Upper lobe of right lung (tissue), 1 donor: ENCODE data around the gene PLEKHO2. TPM values are rescaled to one million over a fixed set of nuclear protein-coding genes. Genes with fewer than 3 reads are reported as not detected.

Experiments used
- ATAC-seq: fragments of 200-7000 bp; cut with Tn5 transposase; one replicate; pipeline ENCODE4 v1.9.1; 2020; ENCODE audit warnings: mild to moderate bottlenecking, moderate library complexity
- DNase-seq: peaks from one replicate; pipeline ENCODE4 v3.0.0-alpha.2; 2020
- H3K27ac ChIP-seq: fragments of 200-600 bp; one replicate; pipeline ENCODE4 v1.8.0; 2022
- H3K27me3 ChIP-seq: fragments of 200-600 bp; one replicate; pipeline ENCODE4 v1.8.0; 2022; ENCODE audit warnings: mild to moderate bottlenecking
- H3K36me3 ChIP-seq: fragments of 200-600 bp; one replicate; pipeline ENCODE4 v1.8.0; 2022
- H3K4me1 ChIP-seq: fragments of 200-600 bp; one replicate; pipeline ENCODE4 v1.8.0; 2022
- H3K4me3 ChIP-seq: fragments of 200-600 bp; one replicate; pipeline ENCODE4 v1.8.0; 2022; ENCODE audit warnings: mild to moderate bottlenecking
- H3K9me3 ChIP-seq: fragments of 200-600 bp; one replicate; pipeline ENCODE4 v1.8.0; 2022
- CTCF ChIP-seq: fragments of 200-600 bp; IDR thresholded peaks from one replicate; pipeline ENCODE4 v1.8.0; 2022; ENCODE audit warnings: antibody characterized with exemption
- intact Hi-C: fragments of 100-400 bp; cut with DNase I; formaldehyde crosslinking; loops from one replicate; pipeline ENCODE4 v1.11.0; 2022
- total RNA-seq: library from RNA; stranded (reverse); fragmentation: NEBNext Ultra II Directional; extraction: Animal tissue kit (Norgen Biotek cat#: 25700); gene quantifications from one replicate; pipeline ENCODE4 v1.2.1, GENCODE V29; 2021
- donor health status: DM: no; HTN: yes; CAD: no; lungs with severe emphysema.

The PLEKHO2 gene
- total RNA-seq, 1 donor from 2014 or later, result 62.8 TPM

DNA sequence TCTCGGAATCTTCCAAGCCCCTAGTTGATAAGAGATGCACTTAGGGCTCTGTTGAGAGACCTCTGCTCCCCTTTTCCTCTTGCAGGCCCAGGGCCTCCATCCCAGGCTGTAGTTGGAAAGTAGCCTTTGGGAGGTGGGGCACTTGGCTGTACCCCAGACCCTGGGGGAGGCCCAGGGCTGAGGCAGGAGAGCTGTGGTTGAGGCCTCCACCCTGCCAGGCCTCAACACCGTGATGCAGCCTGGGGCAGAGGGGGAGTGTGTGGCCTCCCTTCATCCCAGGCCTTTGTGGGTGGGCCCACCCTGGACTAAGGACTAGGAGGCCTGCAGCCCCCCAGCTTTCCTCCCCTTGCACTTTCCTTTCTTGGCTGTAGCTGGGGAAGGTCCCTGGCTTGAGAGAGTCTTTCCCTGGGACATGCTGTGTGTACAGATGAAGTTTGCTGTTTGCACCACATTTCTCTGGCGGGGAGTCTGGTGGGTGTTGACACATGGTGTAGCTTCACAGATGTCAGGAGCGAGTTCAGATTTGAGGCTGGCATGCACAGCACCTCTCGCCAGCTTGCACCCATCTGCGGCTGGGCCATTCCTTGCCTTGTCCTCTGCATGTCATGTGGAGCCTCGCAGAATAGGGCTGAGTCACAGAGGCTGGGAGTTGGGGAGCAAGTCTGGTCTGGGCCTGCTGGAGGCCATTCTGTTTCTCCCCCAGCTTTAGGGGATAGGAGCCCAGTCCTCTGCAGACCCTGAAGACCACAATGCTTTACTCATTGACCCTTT is 13.7 kb downstream of the PLEKHO2 start:
- Histone ChIP-seq H3K27me3 (no peaks in the 10 kb centered on the region), H3K9me3 (no peaks in the 10 kb centered on the region), H3K27ac (peak overlapping the region; percentile 73), H3K4me1 (peaks cover 100% of the 10 kb centered on the region), H3K36me3 (peaks cover 65% of the 10 kb centered on the region), H3K4me3 (no peak overlapping the region)
- DNase-seq, result no peak
- peak; percentile 11 for ATAC-seq
- intact Hi-C loops, result loop anchor here (10.0 kb wide), 1 partner anchor 49 kb away; no protein-coding TSS in a partner anchor
- no peak for TF ChIP-seq CTCF

DNA sequence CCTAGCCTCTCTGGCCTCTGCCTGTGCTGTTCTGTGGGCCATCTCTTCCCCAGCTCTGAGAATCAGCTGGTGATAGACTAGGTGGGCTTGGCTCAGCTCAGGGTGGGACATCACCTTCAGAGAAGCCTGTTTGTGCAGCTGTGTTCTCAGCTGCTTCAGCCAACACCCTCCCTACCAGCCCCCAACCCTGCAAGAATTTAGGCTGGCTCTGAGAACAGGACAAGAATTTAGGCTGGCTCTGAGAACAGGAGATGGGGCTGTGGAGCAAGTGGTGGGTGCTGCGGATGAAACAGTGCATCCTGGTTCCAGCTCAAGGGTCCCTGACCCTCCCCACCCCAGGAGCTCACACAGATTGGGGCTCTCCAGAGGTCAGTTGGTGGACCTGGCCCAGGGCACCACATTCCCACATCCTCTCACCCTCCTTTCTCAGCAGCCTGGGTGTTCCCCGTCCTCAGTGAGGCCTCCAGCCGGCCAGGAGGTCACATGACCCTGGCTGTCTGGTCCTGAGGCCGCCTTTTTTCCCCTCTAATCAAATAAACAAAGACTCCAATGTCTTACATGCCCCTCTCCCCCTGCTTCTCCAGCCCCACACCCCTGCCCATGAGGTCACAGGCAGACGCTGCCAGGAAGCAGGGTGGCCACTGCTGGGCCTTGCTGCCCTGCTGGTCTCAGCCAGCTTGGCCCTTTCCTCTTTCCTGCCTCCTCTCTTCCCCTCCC is 14.9 kb downstream of the PLEKHO2 start:
- TF ChIP-seq CTCF, result no peak
- ATAC-seq (peak; percentile 51), DNase-seq (no peak)
- no peaks in the 10 kb centered on the region for H3K9me3 ChIP-seq
- no peak overlapping the region for H3K4me3 ChIP-seq
- intact Hi-C loops, result loop anchor here (10.0 kb wide), 1 partner anchor 48 kb away; no protein-coding TSS in a partner anchor
- peaks cover 96% of the 10 kb centered on the region for H3K4me1 ChIP-seq
- H3K27me3 ChIP-seq, result no peaks in the 10 kb centered on the region
- H3K36me3 ChIP-seq, result peaks cover 68% of the 10 kb centered on the region
- H3K27ac ChIP-seq, result peak overlapping the region; percentile 73

DNA sequence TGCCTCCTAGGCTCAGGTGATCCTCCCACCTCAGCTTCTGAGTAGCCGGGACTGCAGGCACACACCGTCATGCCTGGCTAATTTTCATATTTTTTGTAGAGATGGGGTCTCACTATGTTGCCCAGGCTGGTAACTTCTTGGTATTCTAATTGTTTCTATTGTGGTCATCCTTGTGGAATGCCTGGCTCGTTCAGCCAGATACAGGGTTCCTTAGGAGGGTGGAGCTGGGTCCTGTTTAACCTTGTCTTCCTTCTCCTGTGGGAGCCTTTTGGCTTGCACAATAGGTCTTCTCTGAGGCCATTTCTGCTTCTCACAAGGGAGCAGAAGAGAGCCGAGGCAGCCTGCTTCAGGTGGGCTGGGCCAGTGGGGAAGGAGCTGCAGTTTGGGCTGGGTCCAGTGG is 15.7 kb downstream of the PLEKHO2 start:
- DNase-seq (no peak), ATAC-seq (peak; percentile 30)
- TF ChIP-seq CTCF, result no peak
- Histone ChIP-seq H3K27me3 (no peaks in the 10 kb centered on the region), H3K9me3 (no peaks in the 10 kb centered on the region), H3K4me3 (no peak overlapping the region), H3K27ac (peak overlapping the region; percentile 73), H3K36me3 (peaks cover 68% of the 10 kb centered on the region), H3K4me1 (peaks cover 88% of the 10 kb centered on the region)
- intact Hi-C loops, result loop anchor here (10.0 kb wide), 1 partner anchor 47 kb away; no protein-coding TSS in a partner anchor

DNA sequence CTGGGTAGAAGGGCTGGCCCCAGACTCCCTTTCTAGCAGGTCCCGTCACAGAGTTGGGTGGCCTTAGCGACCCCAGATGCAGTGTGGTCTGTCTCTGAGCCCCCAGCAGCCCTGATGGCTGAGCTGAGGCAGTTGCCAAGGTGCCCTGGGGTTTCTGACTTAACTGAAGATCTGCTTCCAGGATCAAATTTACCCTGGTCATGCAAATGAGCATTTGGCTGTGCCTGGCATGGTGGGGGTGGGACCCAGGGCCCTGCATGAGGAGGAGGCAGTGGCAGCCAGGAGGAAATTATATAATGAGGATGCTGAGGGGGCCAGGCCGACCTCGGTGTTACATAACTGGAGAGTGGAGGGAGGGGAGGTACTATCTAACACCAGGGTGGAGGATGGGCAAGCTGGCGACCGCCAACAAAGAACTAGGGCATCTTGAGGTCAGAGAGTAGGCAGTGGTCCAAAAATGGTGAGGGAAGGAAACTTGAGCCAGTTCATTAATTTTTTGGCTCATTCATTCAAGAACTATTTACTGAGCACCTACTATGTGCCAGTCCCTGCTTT is 16.4 kb downstream of the PLEKHO2 start:
- Histone ChIP-seq H3K36me3 (peaks cover 75% of the 10 kb centered on the region), H3K4me3 (no peak overlapping the region), H3K27ac (peak overlapping the region; percentile 73), H3K4me1 (peaks cover 81% of the 10 kb centered on the region), H3K9me3 (no peaks in the 10 kb centered on the region), H3K27me3 (no peaks in the 10 kb centered on the region)
- no peak for ATAC-seq
- DNase-seq, result no peak
- intact Hi-C loops, result loop anchor here (10.0 kb wide), 1 partner anchor 47 kb away; no protein-coding TSS in a partner anchor
- no peak for TF ChIP-seq CTCF

GRCh38 chr15:64859226-64859625 is 17.5 kb downstream of the PLEKHO2 start:
- DNase-seq, result no peak
- no peak for ATAC-seq
- no peak for TF ChIP-seq CTCF
- H3K27me3 ChIP-seq, result no peaks in the 10 kb centered on the region
- peaks cover 71% of the 10 kb centered on the region for H3K4me1 ChIP-seq
- H3K4me3 ChIP-seq, result no peak overlapping the region
- peak overlapping the region; percentile 73 for H3K27ac ChIP-seq
- peaks cover 71% of the 10 kb centered on the region for H3K36me3 ChIP-seq
- H3K9me3 ChIP-seq, result no peaks in the 10 kb centered on the region
- intact Hi-C loops, result loop anchor here (10.0 kb wide), 1 partner anchor 46 kb away; no protein-coding TSS in a partner anchor
